Measurements from ENCODE around the gene FAM241A. TPM values are rescaled to one million over a fixed set of nuclear protein-coding genes. Genes with fewer than 3 reads are reported as not detected.

Gene FAM241A
- polyA plus RNA-seq, 3 donors: 1.8 to 5.5 (median 4.8) TPM

- H3K36me3 Mint-ChIP-seq: no peaks in the 10 kb centered on the region
- intact Hi-C loops (cut with micrococcal nuclease): no loop called here
These were observed 17.5 kb upstream of the FAM241A start for GRCh38 chr4:112127803-112128202.

GRCh38 chr4:112128452-112128851 lies 16.8 kb upstream of the FAM241A start:
- H3K9ac ChIP-seq (ENCODE audit: insufficient read depth, low read length, poor library complexity, severe bottlenecking): no peak overlapping the region
- H3K4me1 Mint-ChIP-seq: no peaks in the 10 kb centered on the region
- no peaks in the 10 kb centered on the region for H3K79me2 ChIP-seq (ENCODE audit: insufficient read depth, low read length)
- no peaks in the 10 kb centered on the region for H3K27me3 ChIP-seq (ENCODE audit: control insufficient read depth in 2 of 2, insufficient read depth in 2 of 2, low read length in 2 of 2)
- H3K36me3 Mint-ChIP-seq: no peaks in the 10 kb centered on the region
- no peaks in the 10 kb centered on the region for H3K4me1 ChIP-seq (ENCODE audit: control insufficient read depth in 1 of 2, insufficient read depth in 2 of 2, low read length in 2 of 2)
- H3K9me3 ChIP-seq (replicated peaks in 1 of 2; ENCODE audit: control insufficient read depth in 1 of 2, insufficient read depth in 1 of 2, low read length in 2 of 2): no peaks in the 10 kb centered on the region
- H3K36me3 ChIP-seq (replicated peaks in 1 of 2; ENCODE audit: control insufficient read depth in 1 of 2, insufficient read depth in 2 of 2, low read length in 2 of 2): no peaks in the 10 kb centered on the region
- H3K27me3 Mint-ChIP-seq (ENCODE audit: low read depth in 3 of 3): peaks cover 1 to 3% (median 3%) of the 10 kb centered on the region in 3 donors
- TF ChIP-seq CTCF (IDR thresholded peaks at IDR 0.05): no peak
- H3K27ac ChIP-seq (ENCODE audit: low read depth in 1 of 2, low read length in 2 of 2): no peak overlapping the region
- no peak overlapping the region for H3K4me2 ChIP-seq (replicated peaks; ENCODE audit: extremely low read depth, low read length, poor library complexity, severe bottlenecking)
- H3K4me3 ChIP-seq (replicated peaks in 1 of 3; ENCODE audit: low read depth in 2 of 3, low read length in 3 of 3): no peak overlapping the region
- intact Hi-C loops (cut with micrococcal nuclease): no loop called here
- no peak overlapping the region for H3K4me3 Mint-ChIP-seq
- no peak overlapping the region for H2AFZ ChIP-seq (ENCODE audit: insufficient read depth, low read depth, low read length, poor library complexity, severe bottlenecking)
- H3K9me3 Mint-ChIP-seq: peaks cover 0 to 2% (median 0%) of the 10 kb centered on the region in 7 donors
- no peaks in the 10 kb centered on the region for H4K20me1 ChIP-seq (ENCODE audit: insufficient read depth, low read length)
- no peak for DNase-seq
- H3K27ac Mint-ChIP-seq: no peak overlapping the region
- no CpG with 5 or more reads among the region's 2 CpGs for WGBS (ENCODE audit: insufficient coverage)

More at GRCh38 chr4:112127803-112128202, 17.5 kb upstream of the FAM241A start:
- no peaks in the 10 kb centered on the region for H3K9me3 ChIP-seq (replicated peaks in 1 of 2; ENCODE audit: control insufficient read depth in 1 of 2, insufficient read depth in 1 of 2, low read length in 2 of 2)
- H3K36me3 ChIP-seq (replicated peaks in 1 of 2; ENCODE audit: control insufficient read depth in 1 of 2, insufficient read depth in 2 of 2, low read length in 2 of 2): no peaks in the 10 kb centered on the region
- no peak overlapping the region for H3K4me3 Mint-ChIP-seq
- no peak overlapping the region for H3K27ac ChIP-seq (ENCODE audit: low read depth in 1 of 2, low read length in 2 of 2)
- H3K27me3 ChIP-seq (ENCODE audit: control insufficient read depth in 2 of 2, insufficient read depth in 2 of 2, low read length in 2 of 2): no peaks in the 10 kb centered on the region
- H3K79me2 ChIP-seq (ENCODE audit: insufficient read depth, low read length): no peaks in the 10 kb centered on the region
- no peak overlapping the region for H3K9ac ChIP-seq (ENCODE audit: insufficient read depth, low read length, poor library complexity, severe bottlenecking)
- no peak overlapping the region for H3K4me3 ChIP-seq (replicated peaks in 1 of 3; ENCODE audit: low read depth in 2 of 3, low read length in 3 of 3)
- no peak overlapping the region for H3K27ac Mint-ChIP-seq
- DNase-seq: no peak
- no peaks in the 10 kb centered on the region for H4K20me1 ChIP-seq (ENCODE audit: insufficient read depth, low read length)
- no peaks in the 10 kb centered on the region for H3K4me1 Mint-ChIP-seq
- H3K4me1 ChIP-seq (ENCODE audit: control insufficient read depth in 1 of 2, insufficient read depth in 2 of 2, low read length in 2 of 2): no peaks in the 10 kb centered on the region
- no CpG with 5 or more reads among the region's 3 CpGs for WGBS (ENCODE audit: insufficient coverage)
- no peak overlapping the region for H3K4me2 ChIP-seq (replicated peaks; ENCODE audit: extremely low read depth, low read length, poor library complexity, severe bottlenecking)
- H2AFZ ChIP-seq (ENCODE audit: insufficient read depth, low read depth, low read length, poor library complexity, severe bottlenecking): no peak overlapping the region
- peaks cover 0 to 3% (median 3%) of the 10 kb centered on the region in 3 donors for H3K27me3 Mint-ChIP-seq (ENCODE audit: low read depth in 3 of 3)
- no peak for TF ChIP-seq CTCF (IDR thresholded peaks at IDR 0.05)
- peaks cover 0 to 2% (median 0%) of the 10 kb centered on the region in 7 donors for H3K9me3 Mint-ChIP-seq

Measured in CD14-positive monocyte (primary cell).